Astrocyte (in vitro differentiated cells and primary cell): ENCODE measurements around the gene ARRDC4. TPM values are rescaled to one million over a fixed set of nuclear protein-coding genes. Genes with fewer than 3 reads are reported as not detected.

Source experiments
- DNase-seq: peaks from one replicate; pipeline ENCODE4 v3.0.0-alpha.2; 2010; ENCODE audit warnings: low read depth
- FAIRE-seq: peaks from 2 replicates; lab custom pipeline; 2011; peaks lifted over from hg19 to GRCh38; lab: Jason Lieb, UNC
- H2AFZ ChIP-seq: 2 replicates; pipeline ENCODE4 v1.6.0; 2012; ENCODE audit warnings: low read depth, low read length, inconsistent platforms
- H3K27ac ChIP-seq: 2 replicates; pipeline ENCODE4 v1.5.1; 2011; ENCODE audit warnings: low read depth, low read length, inconsistent platforms
- H3K27me3 ChIP-seq: 2 replicates; pipeline ENCODE4 v1.6.0; 2011; ENCODE audit warnings: low read length, inconsistent platforms; ENCODE audit not compliant: insufficient read depth
- H3K36me3 ChIP-seq: 2 replicates; pipeline ENCODE4 v1.5.1; 2011; ENCODE audit warnings: low read length, inconsistent platforms; ENCODE audit not compliant: insufficient read depth
- H3K4me1 ChIP-seq: 2 replicates; pipeline ENCODE4 v1.5.1; 2011; ENCODE audit warnings: low read length, inconsistent platforms; ENCODE audit not compliant: insufficient read depth
- H3K4me2 ChIP-seq: 2 replicates; pipeline ENCODE4 v1.6.0; 2012; ENCODE audit warnings: low read length, inconsistent platforms
- H3K4me3 ChIP-seq: 2 replicates; pipeline ENCODE4 v1.5.1; 2011; ENCODE audit warnings: low read depth, mild to moderate bottlenecking, low read length, inconsistent platforms; ENCODE audit not compliant: insufficient read depth
- H3K79me2 ChIP-seq: 2 replicates; pipeline ENCODE4 v1.6.0; 2012; ENCODE audit warnings: mild to moderate bottlenecking, low read length, inconsistent platforms; ENCODE audit not compliant: insufficient read depth
- H3K9ac ChIP-seq: 2 replicates; pipeline ENCODE4 v1.6.0; 2012; ENCODE audit warnings: mild to moderate bottlenecking, low read length, inconsistent platforms
- H3K9me3 ChIP-seq: 2 replicates; pipeline ENCODE4 v1.5.1; 2012; ENCODE audit warnings: low read depth, mild to moderate bottlenecking, low read length, inconsistent platforms; ENCODE audit not compliant: insufficient read depth
- H4K20me1 ChIP-seq: 2 replicates; pipeline ENCODE4 v1.6.0; 2012; ENCODE audit warnings: low read length, inconsistent platforms; ENCODE audit not compliant: insufficient read depth
- H3K27ac Mint-ChIP-seq: one replicate; pipeline ENCODE4 v1.8.0; 2021; ENCODE audit warnings: mild to moderate bottlenecking, mixed read lengths; ENCODE audit not compliant: unreplicated experiment
- H3K27me3 Mint-ChIP-seq: one replicate; pipeline ENCODE4 v1.8.0; 2021; ENCODE audit warnings: low read depth, mixed read lengths; ENCODE audit not compliant: unreplicated experiment
- H3K36me3 Mint-ChIP-seq: one replicate; pipeline ENCODE4 v1.8.0; 2021; ENCODE audit warnings: low read depth, mixed read lengths; ENCODE audit not compliant: unreplicated experiment
- H3K4me1 Mint-ChIP-seq: one replicate; pipeline ENCODE4 v1.8.0; 2021; ENCODE audit warnings: low read depth, mixed read lengths; ENCODE audit not compliant: unreplicated experiment
- H3K4me3 Mint-ChIP-seq: one replicate; pipeline ENCODE4 v1.8.0; 2021; ENCODE audit warnings: mild to moderate bottlenecking, moderate library complexity, mixed read lengths; ENCODE audit not compliant: unreplicated experiment
- H3K9me3 Mint-ChIP-seq: one replicate; pipeline ENCODE4 v1.8.0; 2021; ENCODE audit warnings: mild to moderate bottlenecking, mixed read lengths; ENCODE audit not compliant: unreplicated experiment
- EZH2 ChIP-seq: IDR thresholded peaks from 2 replicates; pipeline ENCODE4 v1.6.1; 2012; ENCODE audit warnings: mild to moderate bottlenecking, low read length, inconsistent platforms; ENCODE audit not compliant: insufficient read depth
- total RNA-seq: library from RNA; stranded (reverse); gene quantifications from 2 replicates; pipeline ENCODE4 v1.2.1, GENCODE V29; 2021
- TF ChIP-seq, protein P1 (sequence below): IDR thresholded peaks from 2 replicates; pipeline ENCODE4 v1.5.1; 2011; ENCODE audit warnings: low read depth, mild to moderate bottlenecking, inconsistent platforms, low read length, moderate library complexity; ENCODE audit not compliant: insufficient read depth

The ARRDC4 gene
- total RNA-seq, 1 donor from 2014 or later = 30.4 TPM

DNA sequence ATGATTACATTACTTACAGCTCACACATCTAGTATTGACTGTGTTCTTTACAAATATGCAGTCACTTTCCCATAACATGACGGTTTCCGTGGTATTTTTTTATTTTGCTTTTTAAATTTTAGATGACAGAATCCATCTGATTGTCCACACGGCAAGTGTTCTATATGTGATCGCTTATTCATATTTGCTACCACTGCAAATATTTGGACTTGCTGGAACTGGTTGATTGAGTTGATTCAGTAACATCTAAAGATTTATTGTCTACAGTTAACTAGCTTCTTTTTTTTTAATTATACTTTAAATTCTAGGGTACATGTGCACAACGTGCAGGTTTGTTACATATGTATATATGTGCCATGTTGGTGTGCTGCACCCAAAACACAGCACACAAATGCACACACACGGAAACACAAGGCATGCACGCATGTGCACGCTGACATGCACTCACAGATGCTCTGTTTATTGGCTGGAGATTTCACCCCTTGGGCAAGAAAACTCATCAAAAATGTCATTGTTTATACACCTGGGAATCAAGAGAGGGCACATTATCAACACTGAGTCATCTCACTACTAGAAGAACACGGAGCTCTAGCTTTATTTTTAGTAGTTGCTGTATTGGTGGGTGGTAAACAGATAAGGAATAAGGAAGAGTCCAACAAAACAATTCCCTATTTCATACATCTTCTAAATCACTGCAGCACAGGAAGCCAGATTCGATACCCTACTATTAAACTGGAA lies 16.4 kb downstream of the ARRDC4 start:
- Histone ChIP-seq H3K36me3 (no peaks in the 10 kb centered on the region), H4K20me1 (no peaks in the 10 kb centered on the region), H3K9ac (no peak overlapping the region), H3K27ac (no peak overlapping the region), H3K4me3 (no peak overlapping the region), H3K4me1 (peaks cover 3% of the 10 kb centered on the region), H3K4me2 (no peak overlapping the region), H3K79me2 (no peaks in the 10 kb centered on the region), H2AFZ (no peak overlapping the region), H3K27me3 (no peaks in the 10 kb centered on the region), H3K9me3 (no peaks in the 10 kb centered on the region)
- Mint-ChIP-seq H3K9me3 (no peaks in the 10 kb centered on the region), H3K27ac (no peak overlapping the region), H3K27me3 (peaks cover 3% of the 10 kb centered on the region), H3K4me1 (peaks cover 2% of the 10 kb centered on the region), H3K36me3 (peaks cover 9% of the 10 kb centered on the region), H3K4me3 (no peak overlapping the region)
- FAIRE-seq (no peak), DNase-seq (no peak)
- TF ChIP-seq, protein P1, sequence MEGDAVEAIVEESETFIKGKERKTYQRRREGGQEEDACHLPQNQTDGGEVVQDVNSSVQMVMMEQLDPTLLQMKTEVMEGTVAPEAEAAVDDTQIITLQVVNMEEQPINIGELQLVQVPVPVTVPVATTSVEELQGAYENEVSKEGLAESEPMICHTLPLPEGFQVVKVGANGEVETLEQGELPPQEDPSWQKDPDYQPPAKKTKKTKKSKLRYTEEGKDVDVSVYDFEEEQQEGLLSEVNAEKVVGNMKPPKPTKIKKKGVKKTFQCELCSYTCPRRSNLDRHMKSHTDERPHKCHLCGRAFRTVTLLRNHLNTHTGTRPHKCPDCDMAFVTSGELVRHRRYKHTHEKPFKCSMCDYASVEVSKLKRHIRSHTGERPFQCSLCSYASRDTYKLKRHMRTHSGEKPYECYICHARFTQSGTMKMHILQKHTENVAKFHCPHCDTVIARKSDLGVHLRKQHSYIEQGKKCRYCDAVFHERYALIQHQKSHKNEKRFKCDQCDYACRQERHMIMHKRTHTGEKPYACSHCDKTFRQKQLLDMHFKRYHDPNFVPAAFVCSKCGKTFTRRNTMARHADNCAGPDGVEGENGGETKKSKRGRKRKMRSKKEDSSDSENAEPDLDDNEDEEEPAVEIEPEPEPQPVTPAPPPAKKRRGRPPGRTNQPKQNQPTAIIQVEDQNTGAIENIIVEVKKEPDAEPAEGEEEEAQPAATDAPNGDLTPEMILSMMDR = no peak
- no peak for TF ChIP-seq EZH2

- Mint-ChIP-seq H3K36me3 (peaks cover 4% of the 10 kb centered on the region), H3K27ac (no peak overlapping the region), H3K4me3 (no peak overlapping the region), H3K27me3 (peaks cover 3% of the 10 kb centered on the region), H3K9me3 (no peaks in the 10 kb centered on the region), H3K4me1 (peaks cover 2% of the 10 kb centered on the region)
- no peak overlapping the region for H3K27ac ChIP-seq
- no peak overlapping the region for H3K4me3 ChIP-seq
- H2AFZ ChIP-seq = no peak overlapping the region
- H3K36me3 ChIP-seq = no peaks in the 10 kb centered on the region
- no peaks in the 10 kb centered on the region for H3K9me3 ChIP-seq
- no peak for TF ChIP-seq EZH2
- TF ChIP-seq, protein P1 = no peak
- H3K4me2 ChIP-seq = no peak overlapping the region
- no peaks in the 10 kb centered on the region for H3K27me3 ChIP-seq
- FAIRE-seq = no peak
- no peaks in the 10 kb centered on the region for H3K79me2 ChIP-seq
- no peak for DNase-seq
- H4K20me1 ChIP-seq = no peaks in the 10 kb centered on the region
- H3K9ac ChIP-seq = no peak overlapping the region
- peaks cover 3% of the 10 kb centered on the region for H3K4me1 ChIP-seq
Measured at GRCh38 chr15:97977734-97978133, 17.2 kb downstream of the ARRDC4 start.
